Measurements from ENCODE around the gene NPAT.

DNA sequence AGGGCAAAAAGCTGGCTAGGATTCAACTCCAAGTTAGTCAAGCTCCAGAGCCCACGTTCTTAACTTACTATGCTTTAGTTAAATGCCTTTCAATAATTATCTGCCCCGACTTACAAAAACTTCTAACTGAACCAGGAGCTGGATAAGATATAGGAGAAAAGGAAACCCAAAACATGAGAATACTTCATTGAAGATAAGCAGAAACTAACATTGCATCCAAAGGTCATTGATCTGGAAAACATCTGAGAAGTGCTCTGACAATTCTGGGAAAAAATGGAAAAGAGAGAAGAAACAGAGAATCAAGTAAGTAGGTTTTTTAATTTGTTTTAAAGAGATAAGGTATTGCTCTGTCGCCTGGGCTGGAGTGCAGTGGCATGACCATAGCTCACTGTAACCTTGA is 73.9 kb downstream of the NPAT start:
- TF ChIP-seq CTCF (IDR thresholded peaks at IDR 0.05; ENCODE audit: insufficient read depth, low read length): no peak
- TF ChIP-seq, protein P1, sequence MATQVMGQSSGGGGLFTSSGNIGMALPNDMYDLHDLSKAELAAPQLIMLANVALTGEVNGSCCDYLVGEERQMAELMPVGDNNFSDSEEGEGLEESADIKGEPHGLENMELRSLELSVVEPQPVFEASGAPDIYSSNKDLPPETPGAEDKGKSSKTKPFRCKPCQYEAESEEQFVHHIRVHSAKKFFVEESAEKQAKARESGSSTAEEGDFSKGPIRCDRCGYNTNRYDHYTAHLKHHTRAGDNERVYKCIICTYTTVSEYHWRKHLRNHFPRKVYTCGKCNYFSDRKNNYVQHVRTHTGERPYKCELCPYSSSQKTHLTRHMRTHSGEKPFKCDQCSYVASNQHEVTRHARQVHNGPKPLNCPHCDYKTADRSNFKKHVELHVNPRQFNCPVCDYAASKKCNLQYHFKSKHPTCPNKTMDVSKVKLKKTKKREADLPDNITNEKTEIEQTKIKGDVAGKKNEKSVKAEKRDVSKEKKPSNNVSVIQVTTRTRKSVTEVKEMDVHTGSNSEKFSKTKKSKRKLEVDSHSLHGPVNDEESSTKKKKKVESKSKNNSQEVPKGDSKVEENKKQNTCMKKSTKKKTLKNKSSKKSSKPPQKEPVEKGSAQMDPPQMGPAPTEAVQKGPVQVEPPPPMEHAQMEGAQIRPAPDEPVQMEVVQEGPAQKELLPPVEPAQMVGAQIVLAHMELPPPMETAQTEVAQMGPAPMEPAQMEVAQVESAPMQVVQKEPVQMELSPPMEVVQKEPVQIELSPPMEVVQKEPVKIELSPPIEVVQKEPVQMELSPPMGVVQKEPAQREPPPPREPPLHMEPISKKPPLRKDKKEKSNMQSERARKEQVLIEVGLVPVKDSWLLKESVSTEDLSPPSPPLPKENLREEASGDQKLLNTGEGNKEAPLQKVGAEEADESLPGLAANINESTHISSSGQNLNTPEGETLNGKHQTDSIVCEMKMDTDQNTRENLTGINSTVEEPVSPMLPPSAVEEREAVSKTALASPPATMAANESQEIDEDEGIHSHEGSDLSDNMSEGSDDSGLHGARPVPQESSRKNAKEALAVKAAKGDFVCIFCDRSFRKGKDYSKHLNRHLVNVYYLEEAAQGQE (IDR thresholded peaks at IDR 0.05; ENCODE audit: insufficient replicate concordance, low read depth): no peak
- TF ChIP-seq POLR2AphosphoS5 (IDR thresholded peaks at IDR 0.05; ENCODE audit: low read depth): no peak
- TF ChIP-seq SPI1 (IDR thresholded peaks at IDR 0.05; ENCODE audit: borderline replicate concordance, low read depth): no peak

Data from HL-60 (cell line).